Activated CD4-positive, alpha-beta T cell treated with anti-CD3 and anti-CD28 coated beads for 48 hours (primary cell): ENCODE data around the gene HOXD9.

Experiments used
- DNase-seq: peaks from one replicate; pipeline ENCODE4 v3.0.0-alpha.2; 2020

Gene HOXD9

GRCh38 chr2:176157499-176158185 is 35.1 kb downstream of the HOXD9 start:
- no peak for DNase-seq

- no peak for DNase-seq
These were observed 35.7 kb downstream of the HOXD9 start for GRCh38 chr2:176158186-176158591.

- DNase-seq: no peak
These were observed 36.5 kb downstream of the HOXD9 start for GRCh38 chr2:176158855-176159662.

GRCh38 chr2:176159663-176160250 is 37.2 kb downstream of the HOXD9 start:
- no peak for DNase-seq

GRCh38 chr2:176160251-176160985 is 37.9 kb downstream of the HOXD9 start:
- no peak for DNase-seq

GRCh38 chr2:176160986-176161824 is 38.7 kb downstream of the HOXD9 start:
- no peak for DNase-seq

- DNase-seq: no peak
These were observed 39.5 kb downstream of the HOXD9 start for GRCh38 chr2:176161825-176162626.

GRCh38 chr2:176162911-176163671 is 40.6 kb downstream of the HOXD9 start:
- no peak for DNase-seq

GRCh38 chr2:176163672-176164056 is 41.1 kb downstream of the HOXD9 start:
- DNase-seq: no peak

- DNase-seq: no peak
These were observed 41.7 kb downstream of the HOXD9 start for GRCh38 chr2:176164201-176164600.

- no peak for DNase-seq
These were observed 42.3 kb downstream of the HOXD9 start for GRCh38 chr2:176164611-176165369.

- no peak for DNase-seq
These were observed 43.0 kb downstream of the HOXD9 start for GRCh38 chr2:176165370-176166050.

- no peak for DNase-seq
These were observed 43.8 kb downstream of the HOXD9 start for GRCh38 chr2:176166272-176166671.

GRCh38 chr2:176167398-176167797 is 44.9 kb downstream of the HOXD9 start:
- no peak for DNase-seq

- no peak for DNase-seq
These were observed 46.7 kb downstream of the HOXD9 start for GRCh38 chr2:176169181-176169580.

GRCh38 chr2:176169711-176170110 is 47.2 kb downstream of the HOXD9 start:
- no peak for DNase-seq

- DNase-seq: no peak
These were observed 48.2 kb downstream of the HOXD9 start for GRCh38 chr2:176170602-176171305.

- no peak for DNase-seq
These were observed 49.0 kb downstream of the HOXD9 start for GRCh38 chr2:176171351-176172006.
